GM19025 (cell line): ENCODE data around the gene TRIM15.
"Not testable (repeated sequence)": the region's sequence is repeated elsewhere in the genome, so short reads cannot be mapped to it uniquely, and the experiment has no call there.

Source experiments
- ATAC-seq: cut with Tn5 transposase; IDR thresholded peaks from one replicate; pipeline ENCODE4 v1.9.1; 2021; ENCODE audit warnings: mild to moderate bottlenecking, low read depth, moderate library complexity; ENCODE audit not compliant: unreplicated experiment

TRIM15 gene

GRCh38 chr6:30160785-30161531 lies 2.4 kb upstream of the TRIM15 start, which contains the start of gene TRIM10:
TSS of gene TRIM10 (minus strand) at chr6:30161211. CDS start at chr6:30160858, 353 bp downstream.
- no peak for ATAC-seq

- no peak for ATAC-seq
These were observed 869 bp upstream of the TRIM15 start for GRCh38 chr6:30162265-30163089.

GRCh38 chr6:30163918-30164654 lies 740 bp downstream of the TRIM15 start:
- no peak for ATAC-seq

GRCh38 chr6:30164714-30165113 lies 1.4 kb downstream of the TRIM15 start:
- ATAC-seq, result no peak

GRCh38 chr6:30165238-30165637 lies 1.9 kb downstream of the TRIM15 start:
- not testable (repeated sequence) for ATAC-seq

- ATAC-seq, result no peak
These were observed 3.8 kb downstream of the TRIM15 start for GRCh38 chr6:30167101-30167500.

GRCh38 chr6:30168741-30169140 lies 5.4 kb downstream of the TRIM15 start:
- no peak for ATAC-seq

- ATAC-seq, result no peak
These were observed 6.6 kb downstream of the TRIM15 start for GRCh38 chr6:30169658-30170614.

GRCh38 chr6:30171677-30172471 lies 8.5 kb downstream of the TRIM15 start:
- no peak for ATAC-seq

- no peak for ATAC-seq
These were observed 9.3 kb downstream of the TRIM15 start for GRCh38 chr6:30172681-30173080.

GRCh38 chr6:30175765-30176164 lies 12.4 kb downstream of the TRIM15 start:
- no peak for ATAC-seq

- ATAC-seq, result no peak
These were observed 15.5 kb downstream of the TRIM15 start for GRCh38 chr6:30178837-30179236.

- ATAC-seq, result no peak
These were observed 16.8 kb downstream of the TRIM15 start for GRCh38 chr6:30180145-30180544.

GRCh38 chr6:30184417-30185031 lies 21.2 kb downstream of the TRIM15 start:
- ATAC-seq, result no peak

- ATAC-seq, result no peak
These were observed 22.6 kb downstream of the TRIM15 start for GRCh38 chr6:30185846-30186484.

- no peak for ATAC-seq
These were observed 25.2 kb downstream of the TRIM15 start for GRCh38 chr6:30188541-30188940.

GRCh38 chr6:30192076-30192475 lies 28.7 kb downstream of the TRIM15 start:
- ATAC-seq, result no peak
